Kidney (tissue), 14 donors: ENCODE results near the gene RNF31. TPM values are rescaled to one million over a fixed set of nuclear protein-coding genes. Genes with fewer than 3 reads are reported as not detected.

Experiments used
- DNase-seq, 5 donors: peaks; one replicate each; pipeline ENCODE4 v3.0.0-alpha.2; 2013 to 2020
- FAIRE-seq: peaks from 2 replicates; lab custom pipeline; 2012; peaks lifted over from hg19 to GRCh38; lab: Jason Lieb, UNC
- H3K27ac ChIP-seq, 2 donors: one replicate each; pipeline ENCODE4 v1.7.0; 2013; ENCODE audit warnings: low read depth in 2 of 2, low read length in 2 of 2, inconsistent platforms in 1 of 2
- H3K27me3 ChIP-seq: one replicate; pipeline ENCODE4 v1.7.1; 2013; ENCODE audit warnings: low read length, inconsistent platforms; ENCODE audit not compliant: control insufficient read depth, insufficient read depth
- H3K36me3 ChIP-seq, 3 donors: one replicate each; pipeline versions ENCODE4 v1.7.0 to v1.7.1; 2013; ENCODE audit warnings: low read length in 3 of 3, control low read depth in 1 of 3, inconsistent platforms in 1 of 3; ENCODE audit not compliant: insufficient read depth in 3 of 3, control insufficient read depth in 2 of 3
- H3K4me1 ChIP-seq, 3 donors: one replicate each; pipeline versions ENCODE4 v1.7.0 to v1.7.1; 2013; ENCODE audit warnings: low read length in 3 of 3, inconsistent platforms in 1 of 3, low read depth in 1 of 3; ENCODE audit not compliant: control insufficient read depth in 2 of 3, insufficient read depth in 2 of 3
- H3K4me3 ChIP-seq, 3 donors: one replicate each; pipeline versions ENCODE4 v1.7.0 to v1.8.1; 2013; ENCODE audit warnings: low read length in 3 of 3, control low read depth in 1 of 3, inconsistent platforms in 1 of 3
- H3K9ac ChIP-seq, 3 donors: one replicate each; pipeline versions ENCODE4 v1.7.0 to v1.7.1; 2013; ENCODE audit warnings: low read length in 3 of 3, control low read depth in 1 of 3, inconsistent platforms in 1 of 3
- H3K9me3 ChIP-seq, 3 donors: one replicate each; pipeline versions ENCODE4 v1.7.0 to v1.7.1; 2013; ENCODE audit warnings: low read length in 3 of 3, control low read depth in 1 of 3, inconsistent platforms in 1 of 3; ENCODE audit not compliant: control insufficient read depth in 2 of 3, insufficient read depth in 1 of 3
- CTCF ChIP-seq: IDR thresholded peaks from 3 replicates; pipeline ENCODE4 v1.5.1; 2012; ENCODE audit warnings: mild to moderate bottlenecking, moderate library complexity, borderline replicate concordance; ENCODE audit not compliant: insufficient read depth; ENCODE audit errors: extremely low read depth
- intact Hi-C: fragments of 100-400 bp; cut with DNase I; formaldehyde crosslinking; loops from one replicate; pipeline ENCODE4 v1.11.1; 2022
- polyA plus RNA-seq: library from polyadenylated mRNA; stranded (reverse); fragments of 350-450 nt; fragmentation: Illumina TruSeq; extraction: RNeasy Lipid Tissue Mini Kit (QIAGEN cat#74804); gene quantifications from one replicate; pipeline ENCODE4 v1.2.3, GENCODE V29; 2014; ENCODE audit warnings: low read depth, low replicate concordance; ENCODE audit not compliant: insufficient read depth
- total RNA-seq: library from RNA; stranded (reverse); fragmentation: NEBNext Ultra II Directional; extraction: Animal tissue kit (Norgen Biotek cat#: 25700); gene quantifications from one replicate; pipeline ENCODE4 v1.2.1, GENCODE V29; 2021
- donor health status: control.
- donor health status: control.
- donor health status: control.
- donor health status: control.
- donor health status: control.
- donor health status: DM: yes; HTN: yes; CAD: no.
- donor health status: Normal renal cell carcinoma (clear cell type).

RNF31 gene
- total and polyA plus RNA-seq, 2 donors from 2014 or later = 64.0 to 69.0 TPM

GRCh38 chr14:24185741-24186140 is 38.4 kb downstream of the RNF31 start:
- DNase-seq (no peak), FAIRE-seq (no peak)

DNA sequence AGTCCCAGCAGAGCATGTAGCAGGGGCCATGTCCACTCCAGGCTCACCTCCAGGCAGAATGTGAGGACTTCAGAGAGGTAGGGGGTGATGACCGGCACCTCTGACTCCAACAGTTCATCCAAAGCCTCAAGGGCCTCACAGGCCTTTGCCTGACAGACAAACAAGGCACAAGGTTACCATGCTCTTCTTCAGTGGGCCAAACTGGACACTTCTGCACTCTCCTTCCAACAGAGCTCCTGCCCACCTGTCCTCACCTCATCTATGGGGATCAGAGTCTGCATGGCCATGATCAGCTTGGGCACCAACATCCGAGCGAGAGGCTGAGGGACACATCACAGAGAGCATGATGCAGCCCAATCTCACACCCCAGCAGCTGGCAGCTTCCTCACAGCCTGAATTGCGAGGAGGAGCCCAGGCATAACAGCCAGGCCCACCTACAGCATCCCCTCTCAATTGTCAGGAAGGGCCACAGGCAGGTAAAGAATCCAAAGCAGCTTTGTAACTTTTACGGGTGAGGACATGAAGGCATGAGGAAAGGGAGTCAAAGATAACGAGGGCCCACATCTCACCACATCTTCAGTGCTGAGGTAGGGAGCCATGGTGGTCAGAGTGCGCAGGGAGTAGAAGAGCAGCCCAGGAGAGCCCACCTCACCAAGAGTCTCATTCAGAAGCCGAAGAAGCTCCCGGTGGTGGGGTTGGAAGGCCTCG is 39.7 kb downstream of the RNF31 start:
- no peak for TF ChIP-seq CTCF
- intact Hi-C loops = no loop called here
- Histone ChIP-seq H3K27ac (no peak overlapping the region), H3K4me1 (peaks cover 0 to 8% (median 6%) of the 10 kb centered on the region in 3 donors), H3K4me3 (no peak overlapping the region), H3K9ac (no peak overlapping the region), H3K9me3 (no peaks in the 10 kb centered on the region), H3K27me3 (no peaks in the 10 kb centered on the region), H3K36me3 (peaks cover 0 to 47% (median 22%) of the 10 kb centered on the region in 3 donors)
- no peak for DNase-seq
- FAIRE-seq = no peak

More at GRCh38 chr14:24185741-24186140, 38.4 kb downstream of the RNF31 start:
- H3K4me3 ChIP-seq = no peak overlapping the region
- H3K4me1 ChIP-seq = peaks cover 0 to 15% (median 14%) of the 10 kb centered on the region in 3 donors
- TF ChIP-seq CTCF = no peak
- H3K36me3 ChIP-seq = peaks cover 0 to 40% (median 27%) of the 10 kb centered on the region in 3 donors
- H3K27me3 ChIP-seq = no peaks in the 10 kb centered on the region
- H3K9ac ChIP-seq = no peak overlapping the region
- no peak overlapping the region for H3K27ac ChIP-seq
- no peaks in the 10 kb centered on the region for H3K9me3 ChIP-seq
- intact Hi-C loops = no loop called here

GRCh38 chr14:24187539-24187915 is 40.2 kb downstream of the RNF31 start:
- H3K4me3 ChIP-seq = peak overlapping the region; percentile 64 to 70 (median 66)
- no peaks in the 10 kb centered on the region for H3K9me3 ChIP-seq
- H3K36me3 ChIP-seq = peaks cover 0 to 50% (median 25%) of the 10 kb centered on the region in 3 donors
- H3K4me1 ChIP-seq = peaks cover 0 to 8% (median 6%) of the 10 kb centered on the region in 3 donors
- no peak for TF ChIP-seq CTCF
- H3K9ac ChIP-seq = peak overlapping the region in 1 of 3 donors; percentile 83
- H3K27me3 ChIP-seq = no peaks in the 10 kb centered on the region
- intact Hi-C loops = no loop called here
- FAIRE-seq (no peak), DNase-seq (no peak)
- H3K27ac ChIP-seq = peak overlapping the region in 1 of 2 donors; percentile 79
